Fibroblast of the aortic adventitia (primary cell): ENCODE results near the gene SRCAP. TPM values are rescaled to one million over a fixed set of nuclear protein-coding genes. Genes with fewer than 3 reads are reported as not detected.
"Not testable (repeated sequence)": the region's sequence is repeated elsewhere in the genome, so short reads cannot be mapped to it uniquely, and the experiment has no call there.

Experiments used
- DNase-seq: peaks from one replicate; pipeline ENCODE4 v3.0.0-alpha.2; 2010; ENCODE audit warnings: low read depth
- H3K4me3 ChIP-seq: 2 replicates; pipeline ENCODE4 v1.5.1; 2011; ENCODE audit warnings: low read depth, mild to moderate bottlenecking, control low read depth, low read length, moderate library complexity
- CTCF ChIP-seq: IDR thresholded peaks from 2 replicates; pipeline ENCODE4 v1.5.1; 2011; ENCODE audit warnings: mild to moderate bottlenecking, low read length, control low read depth, inconsistent platforms; ENCODE audit not compliant: insufficient read depth
- total RNA-seq: library from RNA; depleted of rRNA; stranded (reverse); fragments of >200 nt; gene quantifications from 2 replicates; pipeline ENCODE4 v1.2.3, GENCODE V29; 2012; ENCODE audit warnings: low replicate concordance

The SRCAP gene
- total RNA-seq, 1 donor, result 21.9 TPM

GRCh38 chr16:30691907-30692306 lies 7.1 kb upstream of the SRCAP start:
- TF ChIP-seq CTCF, result no peak
- no peak for DNase-seq
- no peak overlapping the region for H3K4me3 ChIP-seq

GRCh38 chr16:30692396-30693064 lies 6.4 kb upstream of the SRCAP start:
- DNase-seq, result no peak

GRCh38 chr16:30694926-30695693 lies 3.9 kb upstream of the SRCAP start:
- no peak for DNase-seq
- TF ChIP-seq CTCF, result no peak
- H3K4me3 ChIP-seq, result no peak overlapping the region

More at GRCh38 chr16:30692396-30693064, 6.4 kb upstream of the SRCAP start:
- no peak for TF ChIP-seq CTCF
- no peak overlapping the region for H3K4me3 ChIP-seq

GRCh38 chr16:30696646-30697045 lies 2.3 kb upstream of the SRCAP start:
- not testable (repeated sequence) for DNase-seq

GRCh38 chr16:30697264-30698138 lies 1.5 kb upstream of the SRCAP start:
- DNase-seq, result no peak
- TF ChIP-seq CTCF, result no peak
- H3K4me3 ChIP-seq, result peak overlapping the region; percentile 91

More at GRCh38 chr16:30696646-30697045, 2.3 kb upstream of the SRCAP start:
- H3K4me3 ChIP-seq, result not testable (repeated sequence)

GRCh38 chr16:30698139-30698815 lies 694 bp upstream of the SRCAP start:
- TF ChIP-seq CTCF, result no peak
- DNase-seq, result peak; percentile 97
- peak overlapping the region; percentile 91 for H3K4me3 ChIP-seq
